Activated CD4-positive, alpha-beta T cell treated with anti-CD3 and anti-CD28 coated beads, Interleukin-2, amount 50 U/mL, for 24 hours (primary cell): ENCODE results near the gene IRF2.

ENCODE experiments used
- DNase-seq, 2 donors: peaks; one replicate each; pipeline ENCODE4 v3.0.0-alpha.2; 2020; ENCODE audit warnings: low read depth in 1 of 2, low spot score in 1 of 2

The IRF2 gene

GRCh38 chr4:184370711-184371389 lies 103.5 kb downstream of the IRF2 start:
- DNase-seq = no peak

- no peak for DNase-seq
These were observed 104.5 kb downstream of the IRF2 start for GRCh38 chr4:184369871-184370270.

GRCh38 chr4:184368731-184369130 lies 105.6 kb downstream of the IRF2 start:
- DNase-seq = no peak

- DNase-seq = no peak
These were observed 106.1 kb downstream of the IRF2 start for GRCh38 chr4:184368290-184368689.

GRCh38 chr4:184364100-184364921 lies 110.0 kb downstream of the IRF2 start:
- no peak for DNase-seq

GRCh38 chr4:184363258-184363657 lies 111.1 kb downstream of the IRF2 start:
- DNase-seq = no peak

- no peak for DNase-seq
These were observed 112.0 kb downstream of the IRF2 start for GRCh38 chr4:184362396-184362795.

GRCh38 chr4:184361443-184361842 lies 112.9 kb downstream of the IRF2 start:
- DNase-seq = no peak

- no peak for DNase-seq
These were observed 114.5 kb downstream of the IRF2 start for GRCh38 chr4:184359888-184360287.

- DNase-seq = no peak
These were observed 115.7 kb downstream of the IRF2 start for GRCh38 chr4:184358521-184359232.

- no peak for DNase-seq
These were observed 116.6 kb downstream of the IRF2 start for GRCh38 chr4:184357772-184358171.

- DNase-seq = no peak
These were observed 117.2 kb downstream of the IRF2 start for GRCh38 chr4:184357165-184357564.

- no peak for DNase-seq
These were observed 118.0 kb downstream of the IRF2 start for GRCh38 chr4:184356366-184356765.

GRCh38 chr4:184355857-184356256 lies 118.5 kb downstream of the IRF2 start:
- no peak for DNase-seq

- DNase-seq = no peak
These were observed 119.2 kb downstream of the IRF2 start for GRCh38 chr4:184355111-184355604.

GRCh38 chr4:184352891-184353290 lies 121.5 kb downstream of the IRF2 start:
- no peak for DNase-seq

GRCh38 chr4:184351560-184352451 lies 122.5 kb downstream of the IRF2 start:
- no peak for DNase-seq

- no peak for DNase-seq
These were observed 123.4 kb downstream of the IRF2 start for GRCh38 chr4:184350964-184351363.

GRCh38 chr4:184350213-184350817 lies 124.0 kb downstream of the IRF2 start:
- DNase-seq = no peak

- DNase-seq = no peak
These were observed 124.9 kb downstream of the IRF2 start for GRCh38 chr4:184349283-184350039.
